IMR-90 (cell line): ENCODE measurements around the gene EPHA10. TPM values are rescaled to one million over a fixed set of nuclear protein-coding genes. Genes with fewer than 3 reads are reported as not detected.

Source experiments
- ATAC-seq: fragments of 200-7000 bp; cut with Tn5 transposase; 2 replicates; pipeline ENCODE4 v1.9.1; 2020; ENCODE audit warnings: low read depth, mild to moderate bottlenecking, moderate library complexity
- BruUV-seq: library from RNA; stranded (reverse); fragments of 400-500 nt; replicated peaks from 2 replicates; lab custom pipeline; 2021; lab: Mats Ljungman, UMichigan
- CTCF ChIA-PET: fragments of 300-600 bp; formaldehyde crosslinking; extraction: SDS; loops from one replicate; lab custom pipeline; 2021; ENCODE audit warnings: antibody characterized with exemption; lab: Yijun Ruan, JAX
- POLR2A ChIA-PET: fragments of 300-600 bp; sonication (Branson Sonifier 250); formaldehyde crosslinking; loops from one replicate; lab custom pipeline; 2022; ENCODE audit warnings: antibody characterized with exemption; ENCODE audit not compliant: unreplicated experiment; lab: Charles Lee
- DNase-seq: peaks from one replicate; pipeline ENCODE4 v3.0.0; 2013
- H2AFZ ChIP-seq: replicated peaks from 2 replicates; pipeline ENCODE3; 2013; ENCODE audit warnings: low read length, mild to moderate bottlenecking; ENCODE audit not compliant: poor library complexity
- H2AK5ac ChIP-seq: 2 replicates; pipeline ENCODE4 v1.6.1; 2013; ENCODE audit warnings: low read depth, low read length, inconsistent platforms
- H2AK9ac ChIP-seq: replicated peaks from 2 replicates; pipeline ENCODE3; 2013; ENCODE audit warnings: mild to moderate bottlenecking, low read depth, low read length, moderate library complexity; ENCODE audit not compliant: poor library complexity
- H2BK120ac ChIP-seq: 2 replicates; pipeline ENCODE4 v1.6.1; 2013; ENCODE audit warnings: low read depth, low read length, inconsistent platforms
- H2BK15ac ChIP-seq: 3 replicates; pipeline ENCODE4 v1.6.1; 2013; ENCODE audit warnings: low read depth, low read length, inconsistent platforms
- H2BK20ac ChIP-seq: 2 replicates; pipeline ENCODE4 v1.6.1; 2013; ENCODE audit warnings: low read depth, mild to moderate bottlenecking, inconsistent platforms, low read length, moderate library complexity
- H2BK5ac ChIP-seq: 2 replicates; pipeline ENCODE4 v1.6.1; 2013; ENCODE audit warnings: mild to moderate bottlenecking, low read depth, low read length, inconsistent platforms; ENCODE audit not compliant: poor library complexity, severe bottlenecking
- H3K14ac ChIP-seq: replicated peaks from 2 replicates; pipeline ENCODE4 v1.6.1; 2013; ENCODE audit warnings: low read depth, low read length, inconsistent platforms
- H3K18ac ChIP-seq: 2 replicates; pipeline ENCODE4 v1.6.1; 2013; ENCODE audit warnings: low read depth, low read length, control low read depth
- H3K23ac ChIP-seq: 2 replicates; pipeline ENCODE4 v1.6.1; 2013; ENCODE audit warnings: low read depth, low read length, inconsistent platforms
- H3K27ac ChIP-seq: 2 replicates; pipeline ENCODE4 v1.5.1; 2013; ENCODE audit warnings: mild to moderate bottlenecking, control low read depth, low read length; ENCODE audit not compliant: insufficient read depth
- H3K27me3 ChIP-seq: 2 replicates; pipeline ENCODE4 v1.6.1; 2013; ENCODE audit warnings: low read length; ENCODE audit not compliant: control insufficient read depth, insufficient read depth
- H3K36me3 ChIP-seq: 2 replicates; pipeline ENCODE4 v1.6.1; 2013; ENCODE audit warnings: low read length, mixed read lengths; ENCODE audit not compliant: control insufficient read depth, insufficient read depth
- H3K4ac ChIP-seq: 2 replicates; pipeline ENCODE4 v1.6.1; 2013; ENCODE audit warnings: low read depth, low read length, inconsistent platforms
- H3K4me1 ChIP-seq: 2 replicates; pipeline ENCODE4 v1.6.1; 2013; ENCODE audit warnings: low read length, mixed read lengths; ENCODE audit not compliant: control insufficient read depth, insufficient read depth
- H3K4me2 ChIP-seq: 2 replicates; pipeline ENCODE4 v1.6.1; 2013; ENCODE audit warnings: low read depth, mild to moderate bottlenecking, control low read depth, low read length, moderate library complexity
- H3K4me3 ChIP-seq: 2 replicates; pipeline ENCODE4 v1.5.1; 2013; ENCODE audit warnings: low read depth, mild to moderate bottlenecking, control low read depth, low read length, moderate library complexity; ENCODE audit not compliant: insufficient read depth
- H3K56ac ChIP-seq: 2 replicates; pipeline ENCODE4 v1.6.1; 2013; ENCODE audit warnings: low read length, inconsistent platforms; ENCODE audit not compliant: insufficient read depth; ENCODE audit errors: extremely low read depth
- H3K79me1 ChIP-seq, 2 experiments: 2 replicates each; pipeline ENCODE4 v1.6.1; 2013; ENCODE audit warnings: low read length in 2 of 2, inconsistent platforms in 1 of 2, low read depth in 1 of 2
- H3K9ac ChIP-seq: 2 replicates; pipeline ENCODE4 v1.6.1; 2013; ENCODE audit warnings: low read depth, low read length, control low read depth
- H3K9me1 ChIP-seq: 2 replicates; pipeline ENCODE4 v1.6.1; 2013; ENCODE audit warnings: low read length, inconsistent platforms; ENCODE audit not compliant: insufficient read depth
- H3K9me3 ChIP-seq: 2 replicates; pipeline ENCODE4 v1.6.1; 2013; ENCODE audit warnings: low read length; ENCODE audit not compliant: control insufficient read depth, insufficient read depth
- H4K20me1 ChIP-seq: 2 replicates; pipeline ENCODE4 v1.6.1; 2013; ENCODE audit warnings: low read length, inconsistent platforms; ENCODE audit not compliant: insufficient read depth
- H4K5ac ChIP-seq: 2 replicates; pipeline ENCODE4 v1.6.1; 2013; ENCODE audit warnings: mild to moderate bottlenecking, low read depth, low read length, control low read depth
- H4K8ac ChIP-seq, 2 experiments: 2 replicates each; pipeline ENCODE4 v1.6.1; 2013; ENCODE audit warnings: low read depth in 2 of 2, low read length in 2 of 2, control low read depth in 1 of 2, inconsistent platforms in 1 of 2
- H4K91ac ChIP-seq: 2 replicates; pipeline ENCODE4 v1.6.1; 2013; ENCODE audit warnings: low read depth, low read length, inconsistent platforms; ENCODE audit not compliant: insufficient read depth
- MAFK ChIP-seq: IDR thresholded peaks from 2 replicates; pipeline ENCODE4 v1.6.1; 2012; ENCODE audit warnings: low read depth, low read length, improper control_type of control experiment
- MXI1 ChIP-seq: IDR thresholded peaks from 2 replicates; pipeline ENCODE4 v1.6.1; 2012; ENCODE audit warnings: low read depth, mild to moderate bottlenecking, low read length, moderate library complexity, borderline replicate concordance
- POLR2A ChIP-seq: IDR thresholded peaks from 2 replicates; pipeline ENCODE4 v1.6.1; 2012; ENCODE audit warnings: mild to moderate bottlenecking, low read depth, low read length
- RAD21 ChIP-seq: IDR thresholded peaks from 2 replicates; pipeline ENCODE4 v1.6.1; 2012; ENCODE audit warnings: low read length, improper control_type of control experiment
- WGBS, 2 experiments: methylation state at CpG; one replicate each; pipeline versions ENCODE4 v1.1.5 to v1.1.7; 2013; ENCODE audit warnings: missing lambda C conversion rate in 2 of 2; ENCODE audit not compliant: insufficient read length in 1 of 2; ENCODE audit errors: extremely low coverage in 2 of 2; 5-methylcytosine and 5-hydroxymethylcytosine counted together
- dilution Hi-C: fragments of 300-500 bp; cut with HindIII; formaldehyde crosslinking; loops from one replicate; pipeline ENCODE4 v1.14.3; 2018; ENCODE audit warnings: low sequenced_read_pairs; ENCODE audit not compliant: unreplicated experiment
- in situ Hi-C: fragments of 300-500 bp; cut with MboI; formaldehyde crosslinking; loops from 3 replicates; pipeline ENCODE4 v1.14.3; 2019; ENCODE audit warnings: low sequenced_read_pairs, inconsistent platforms, mixed read lengths
- intact Hi-C: fragments of 100-400 bp; cut with micrococcal nuclease; formaldehyde crosslinking; loops from 2 replicates; pipeline ENCODE4 v1.10.0; 2022
- polyA plus RNA-seq, 3 experiments: library from polyadenylated mRNA; depleted of rRNA; stranded (reverse); fragments of >200 nt; gene quantifications; 2 replicates each; pipeline ENCODE4 v1.2.3, GENCODE V29; 2012; ENCODE audit warnings: low replicate concordance in 1 of 3
- total RNA-seq: library from RNA; depleted of rRNA; stranded (reverse); fragments of >200 nt; gene quantifications from 2 replicates; pipeline ENCODE4 v1.2.3, GENCODE V29; 2012
- TF ChIP-seq, protein P1 (sequence below): fragments of 150-350 bp; IDR thresholded peaks from 2 replicates; pipeline ENCODE4 v1.6.1; 2016; ENCODE audit warnings: low read depth, mild to moderate bottlenecking, low read length, moderate library complexity, borderline replicate concordance

EPHA10 gene
- total and polyA plus RNA-seq, 2 of the 4 experiments (the other 2 are of a cell fraction), result not detected

DNA sequence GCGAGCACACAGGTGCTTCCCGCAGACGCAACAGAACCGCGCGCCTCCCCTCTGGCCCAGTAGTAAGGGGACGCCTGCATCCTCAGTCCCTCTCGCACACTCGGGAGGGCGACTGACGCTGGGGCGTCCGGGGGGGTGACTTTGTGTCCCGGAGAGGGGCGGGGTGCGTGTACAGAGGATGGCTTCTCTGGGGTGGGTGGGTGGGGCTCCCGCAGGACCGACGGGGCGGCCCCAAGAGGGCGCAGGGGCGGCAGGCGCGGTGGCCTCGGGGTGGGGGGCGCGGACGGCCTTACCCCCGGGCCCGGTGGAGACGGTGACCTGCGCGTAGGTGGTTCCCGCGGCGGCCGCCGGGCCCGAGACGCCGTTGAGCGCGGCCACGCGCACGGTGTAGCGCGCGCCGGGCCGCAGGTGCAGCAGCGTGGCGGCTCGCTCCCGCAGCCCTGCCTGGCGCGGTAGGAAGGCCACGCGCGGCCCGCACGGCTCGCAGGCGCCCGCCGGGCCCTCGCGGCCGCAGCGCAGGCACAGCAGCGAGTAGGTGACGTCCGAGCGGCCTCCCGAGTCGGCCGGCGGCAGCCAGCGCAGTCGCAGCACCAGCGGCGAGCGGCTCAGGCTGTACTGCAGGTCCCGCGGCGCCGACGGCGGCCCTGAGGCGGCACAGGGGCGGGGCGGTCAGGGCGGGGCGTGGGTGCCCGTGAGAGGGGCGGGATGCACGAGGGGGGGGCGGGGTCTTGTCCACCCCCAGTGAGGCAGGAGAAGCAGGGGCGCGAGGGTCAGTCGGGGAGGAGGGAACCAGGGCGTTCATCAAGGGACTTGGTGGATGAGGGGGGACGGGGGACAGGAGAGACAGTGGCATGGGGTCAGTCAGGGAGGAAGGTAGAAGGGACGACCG is 12.1 kb downstream of the EPHA10 start:
- H3K9me1 ChIP-seq, result no peaks in the 10 kb centered on the region
- H2BK20ac ChIP-seq, result no peak overlapping the region
- H3K56ac ChIP-seq, result no peak overlapping the region
- no peak overlapping the region for H3K18ac ChIP-seq
- ChIA-PET POLR2A (no interaction called here), CTCF (no interaction called here)
- H4K91ac ChIP-seq, result no peak overlapping the region
- in situ Hi-C loops, result no loop called here
- no peak overlapping the region for H4K5ac ChIP-seq
- peaks cover 31% of the 10 kb centered on the region for H3K27me3 ChIP-seq
- no peaks in the 10 kb centered on the region for H3K36me3 ChIP-seq
- H3K9ac ChIP-seq, result no peak overlapping the region
- H4K8ac ChIP-seq, result no peak overlapping the region
- H2AK9ac ChIP-seq, result no peak overlapping the region
- ATAC-seq, result peak; percentile 83
- H2BK120ac ChIP-seq, result no peak overlapping the region
- H4K20me1 ChIP-seq, result no peaks in the 10 kb centered on the region
- no peak for DNase-seq
- peak overlapping the region; percentile 70 for H2AFZ ChIP-seq
- intact Hi-C loops, result no loop called here
- no peaks in the 10 kb centered on the region for H3K4me1 ChIP-seq
- H3K27ac ChIP-seq, result no peak overlapping the region
- no peak overlapping the region for H3K4ac ChIP-seq
- no peak overlapping the region for H2BK5ac ChIP-seq
- WGBS, 2 experiments, result 3% methylated on average over 40 of the region's 105 CpGs; no CpG with 5 or more reads in 1 of the 2 experiments
- no TSS peak for BruUV-seq
- dilution Hi-C loops, result no loop called here
- H3K79me1 ChIP-seq, result no peaks in the 10 kb centered on the region
- H2AK5ac ChIP-seq, result no peak overlapping the region
- no peak overlapping the region for H3K4me2 ChIP-seq
- H3K9me3 ChIP-seq, result no peaks in the 10 kb centered on the region
- H2BK15ac ChIP-seq, result no peak overlapping the region
- H3K4me3 ChIP-seq, result no peak overlapping the region
- no peak overlapping the region for H3K23ac ChIP-seq
- H3K14ac ChIP-seq, result no peak overlapping the region
- TF ChIP-seq MXI1, result no peak
- TF ChIP-seq MAFK, result no peak
- no peak for TF ChIP-seq RAD21
- no peak for TF ChIP-seq POLR2A
- TF ChIP-seq, protein P1, sequence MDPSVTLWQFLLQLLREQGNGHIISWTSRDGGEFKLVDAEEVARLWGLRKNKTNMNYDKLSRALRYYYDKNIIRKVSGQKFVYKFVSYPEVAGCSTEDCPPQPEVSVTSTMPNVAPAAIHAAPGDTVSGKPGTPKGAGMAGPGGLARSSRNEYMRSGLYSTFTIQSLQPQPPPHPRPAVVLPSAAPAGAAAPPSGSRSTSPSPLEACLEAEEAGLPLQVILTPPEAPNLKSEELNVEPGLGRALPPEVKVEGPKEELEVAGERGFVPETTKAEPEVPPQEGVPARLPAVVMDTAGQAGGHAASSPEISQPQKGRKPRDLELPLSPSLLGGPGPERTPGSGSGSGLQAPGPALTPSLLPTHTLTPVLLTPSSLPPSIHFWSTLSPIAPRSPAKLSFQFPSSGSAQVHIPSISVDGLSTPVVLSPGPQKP, result no peak
